ENCODE data around the gene ELP2.

ELP2 gene

GRCh38 chr18:36217348-36217747 lies 87.6 kb downstream of the ELP2 start:
- H2AK5ac ChIP-seq (ENCODE audit: low read depth, low read length): no peak overlapping the region
- no peak overlapping the region for H4K8ac ChIP-seq (ENCODE audit: low read depth, low read length)
- peaks cover 0 to 4% (median 0%) of the 10 kb centered on the region in 3 experiments for H3K27me3 ChIP-seq (ENCODE audit: control insufficient read depth in 3 of 3, insufficient read depth in 3 of 3, low read depth in 1 of 3, low read length in 3 of 3)
- H2BK120ac ChIP-seq (ENCODE audit: low read depth, low read length): no peak overlapping the region
- no peak overlapping the region for H2BK12ac ChIP-seq (ENCODE audit: low read length)
- H3K4me1 ChIP-seq (ENCODE audit: control insufficient read depth in 2 of 2, insufficient read depth in 1 of 2, low read depth in 1 of 2, low read length in 2 of 2): peaks cover 0 to 2% of the 10 kb centered on the region in 2 donors
- H3K4ac ChIP-seq (ENCODE audit: low read length): no peak overlapping the region
- DNase-seq (ENCODE audit: low spot score): no peak
- H2BK15ac ChIP-seq (ENCODE audit: low read length): no peak overlapping the region
- no peak overlapping the region for H2BK5ac ChIP-seq (ENCODE audit: low read length)
- no peak overlapping the region for H3K9ac ChIP-seq (ENCODE audit: low read depth, low read length, poor library complexity)
- H3K4me3 ChIP-seq (ENCODE audit: low read length in 2 of 2): no peak overlapping the region
- H2AFZ ChIP-seq (ENCODE audit: low read length): no peak overlapping the region
- H3K14ac ChIP-seq (ENCODE audit: low read length): no peak overlapping the region
- no peak overlapping the region for H3K18ac ChIP-seq (ENCODE audit: low read length)
- H3K9me3 ChIP-seq (replicated peaks in 1 of 2; ENCODE audit: control insufficient read depth in 2 of 2, insufficient read depth in 1 of 2, low read depth in 1 of 2, low read length in 2 of 2): peaks cover 0 to 2% of the 10 kb centered on the region in 2 donors
- no peak overlapping the region for H4K91ac ChIP-seq (ENCODE audit: low read depth, low read length, poor library complexity)
- H3K79me1 ChIP-seq (ENCODE audit: low read depth, low read length): no peaks in the 10 kb centered on the region
- H3K27ac ChIP-seq (replicated peaks; ENCODE audit: low read length): no peak overlapping the region
- H3K23ac ChIP-seq (ENCODE audit: low read depth, low read length, poor library complexity): no peak overlapping the region
- no peaks in the 10 kb centered on the region for H3K36me3 ChIP-seq (replicated peaks in 1 of 2; ENCODE audit: control insufficient read depth in 2 of 2, insufficient read depth in 2 of 2, low read length in 2 of 2)
- H3K4me2 ChIP-seq (ENCODE audit: insufficient read depth, low read length, poor library complexity, severe bottlenecking): no peak overlapping the region
- no CpG with 5 or more reads among the region's 3 CpGs for WGBS, 2 donors (ENCODE audit: extremely low coverage in 2 of 2, insufficient read length in 2 of 2, insufficient replicate concordance in 1 of 2)

- Histone ChIP-seq H2BK15ac (ENCODE audit: low read length) (no peak overlapping the region), H3K27ac (replicated peaks; ENCODE audit: low read length) (no peak overlapping the region), H3K79me1 (ENCODE audit: low read depth, low read length) (no peaks in the 10 kb centered on the region), H3K4me1 (ENCODE audit: control insufficient read depth in 2 of 2, insufficient read depth in 1 of 2, low read depth in 1 of 2, low read length in 2 of 2) (no peaks in the 10 kb centered on the region), H3K23ac (ENCODE audit: low read depth, low read length, poor library complexity) (no peak overlapping the region), H3K14ac (ENCODE audit: low read length) (no peak overlapping the region), H4K91ac (ENCODE audit: low read depth, low read length, poor library complexity) (no peak overlapping the region), H2BK5ac (ENCODE audit: low read length) (no peak overlapping the region), H3K4me3 (ENCODE audit: low read length in 2 of 2) (no peak overlapping the region), H3K27me3 (ENCODE audit: control insufficient read depth in 3 of 3, insufficient read depth in 3 of 3, low read depth in 1 of 3, low read length in 3 of 3) (no peaks in the 10 kb centered on the region), H2AFZ (ENCODE audit: low read length) (no peak overlapping the region), H4K8ac (ENCODE audit: low read depth, low read length) (no peak overlapping the region), H2AK5ac (ENCODE audit: low read depth, low read length) (no peak overlapping the region), H3K18ac (ENCODE audit: low read length) (no peak overlapping the region), H3K9ac (ENCODE audit: low read depth, low read length, poor library complexity) (no peak overlapping the region), H3K36me3 (replicated peaks in 1 of 2; ENCODE audit: control insufficient read depth in 2 of 2, insufficient read depth in 2 of 2, low read length in 2 of 2) (no peaks in the 10 kb centered on the region), H3K4ac (ENCODE audit: low read length) (no peak overlapping the region), H3K4me2 (ENCODE audit: insufficient read depth, low read length, poor library complexity, severe bottlenecking) (no peak overlapping the region), H2BK120ac (ENCODE audit: low read depth, low read length) (no peak overlapping the region), H2BK12ac (ENCODE audit: low read length) (no peak overlapping the region), H3K9me3 (replicated peaks in 1 of 2; ENCODE audit: control insufficient read depth in 2 of 2, insufficient read depth in 1 of 2, low read depth in 1 of 2, low read length in 2 of 2) (peaks cover 3 to 7% of the 10 kb centered on the region in 2 donors)
- WGBS, 2 donors (ENCODE audit: extremely low coverage in 2 of 2, insufficient read length in 2 of 2, insufficient replicate concordance in 1 of 2): no CpG with 5 or more reads among the region's 1 CpG
- no peak for DNase-seq (ENCODE audit: low spot score)
Observed at GRCh38 chr18:36229188-36229587, 99.5 kb downstream of the ELP2 start.
